Activated CD4-positive, alpha-beta T cell treated with anti-CD3 and anti-CD28 coated beads, Interleukin-2, amount 50 U/mL, for 16 hours (primary cell): ENCODE measurements around the gene DNAH6.
"Not testable (repeated sequence)": the region's sequence is repeated elsewhere in the genome, so short reads cannot be mapped to it uniquely, and the experiment has no call there.

Experiments
- DNase-seq: peaks from one replicate; pipeline ENCODE4 v3.0.0-alpha.2; 2020

The DNAH6 gene

DNA sequence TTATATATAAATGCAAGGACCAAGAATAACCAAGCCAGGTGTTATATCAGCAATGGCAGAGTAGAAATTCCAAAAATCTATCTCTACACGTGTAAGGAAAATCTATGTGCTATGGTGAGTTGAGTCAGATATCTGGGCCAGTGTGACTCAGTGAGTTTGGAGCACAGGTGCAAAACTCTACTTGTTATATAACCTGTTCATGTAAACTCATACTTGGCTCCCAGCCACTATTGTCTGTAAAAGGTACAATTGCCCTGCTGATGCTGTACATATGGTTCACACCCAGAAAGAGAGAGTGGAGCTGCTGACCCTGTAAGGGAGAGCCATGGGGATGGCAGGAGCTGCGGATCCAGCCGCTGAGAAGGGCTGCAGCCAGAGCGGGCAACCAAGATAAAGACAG lies 252.5 kb downstream of the DNAH6 start:
- no peak for DNase-seq

DNA sequence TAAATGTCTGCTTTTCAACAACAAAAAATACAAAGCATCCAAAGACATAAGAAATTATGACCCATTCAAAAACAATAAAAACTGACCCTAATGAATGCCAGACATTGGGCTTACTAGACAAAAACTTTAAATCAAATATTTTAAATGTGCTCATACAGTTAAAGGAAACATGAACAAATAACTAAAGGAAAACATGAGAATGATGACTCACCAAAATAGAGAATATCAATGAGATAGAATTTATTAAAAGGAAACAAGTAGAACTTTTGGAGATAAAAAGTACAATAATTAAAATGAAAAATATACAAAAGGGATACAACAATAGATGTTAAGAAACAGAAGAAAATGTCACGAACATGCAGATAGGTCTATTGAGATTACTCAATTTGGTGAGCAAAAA lies 254.0 kb downstream of the DNAH6 start:
- DNase-seq, result no peak

GRCh38 chr2:84771251-84771650 lies 255.0 kb downstream of the DNAH6 start:
- no peak for DNase-seq

DNA sequence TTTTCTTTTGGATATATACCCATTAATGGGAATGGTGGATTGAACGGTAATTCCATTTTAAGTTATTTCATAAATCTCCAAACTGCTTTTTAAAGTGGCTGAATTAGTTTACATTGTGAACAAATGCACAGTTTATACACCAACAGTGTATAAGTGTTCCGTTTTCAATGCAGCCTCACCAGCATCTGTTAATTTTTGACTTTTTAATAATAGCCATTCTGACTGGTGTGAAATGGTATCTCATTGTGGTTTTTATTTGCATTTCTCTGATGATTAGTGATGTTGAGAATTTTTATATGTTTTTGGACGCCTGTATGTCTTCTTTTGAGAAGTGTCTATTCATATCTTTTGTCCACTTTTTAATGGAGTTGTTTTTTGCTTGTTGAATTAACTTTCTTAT lies 257.3 kb downstream of the DNAH6 start:
- DNase-seq, result not testable (repeated sequence)

- DNase-seq, result no peak
These were observed 259.7 kb downstream of the DNAH6 start for GRCh38 chr2:84776011-84776410.

DNA sequence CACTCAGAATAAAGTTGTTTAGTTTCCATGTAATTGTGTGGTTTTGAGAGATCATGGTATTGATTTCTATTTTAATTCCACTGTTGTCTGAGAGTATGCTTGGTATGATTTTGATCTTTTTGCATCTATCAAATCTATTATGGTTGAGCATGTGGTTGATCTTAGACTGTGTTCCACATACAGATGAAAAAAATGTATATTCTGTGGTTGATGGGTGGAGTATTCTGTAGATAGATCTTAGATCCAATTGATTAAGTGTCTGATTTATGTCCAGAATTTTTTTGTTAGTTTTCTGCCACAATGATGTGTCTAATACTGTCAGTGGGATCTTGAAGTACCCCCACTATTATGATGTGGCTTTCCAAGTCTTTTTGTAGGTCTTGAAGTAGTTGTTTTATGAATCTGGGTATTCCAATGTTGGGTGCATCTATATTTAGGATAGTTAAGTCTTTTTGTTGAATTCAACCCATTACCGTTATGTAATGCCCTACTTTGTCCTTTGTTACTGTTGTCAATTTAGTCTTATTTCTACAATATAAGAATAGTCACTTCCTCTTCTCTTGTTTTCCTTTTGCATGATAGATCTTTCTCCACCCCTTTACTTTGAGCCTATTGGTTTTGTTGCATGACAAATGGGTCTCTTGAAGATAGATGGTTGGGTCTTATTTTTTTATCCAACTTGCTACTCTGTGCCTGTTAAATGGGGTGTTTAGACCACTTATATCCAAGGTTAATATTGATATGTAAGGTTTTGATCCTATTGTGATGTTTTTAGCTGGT lies 262.8 kb downstream of the DNAH6 start:
- no peak for DNase-seq

- DNase-seq, result no peak
These were observed 263.5 kb downstream of the DNAH6 start for GRCh38 chr2:84779781-84780180.

DNA sequence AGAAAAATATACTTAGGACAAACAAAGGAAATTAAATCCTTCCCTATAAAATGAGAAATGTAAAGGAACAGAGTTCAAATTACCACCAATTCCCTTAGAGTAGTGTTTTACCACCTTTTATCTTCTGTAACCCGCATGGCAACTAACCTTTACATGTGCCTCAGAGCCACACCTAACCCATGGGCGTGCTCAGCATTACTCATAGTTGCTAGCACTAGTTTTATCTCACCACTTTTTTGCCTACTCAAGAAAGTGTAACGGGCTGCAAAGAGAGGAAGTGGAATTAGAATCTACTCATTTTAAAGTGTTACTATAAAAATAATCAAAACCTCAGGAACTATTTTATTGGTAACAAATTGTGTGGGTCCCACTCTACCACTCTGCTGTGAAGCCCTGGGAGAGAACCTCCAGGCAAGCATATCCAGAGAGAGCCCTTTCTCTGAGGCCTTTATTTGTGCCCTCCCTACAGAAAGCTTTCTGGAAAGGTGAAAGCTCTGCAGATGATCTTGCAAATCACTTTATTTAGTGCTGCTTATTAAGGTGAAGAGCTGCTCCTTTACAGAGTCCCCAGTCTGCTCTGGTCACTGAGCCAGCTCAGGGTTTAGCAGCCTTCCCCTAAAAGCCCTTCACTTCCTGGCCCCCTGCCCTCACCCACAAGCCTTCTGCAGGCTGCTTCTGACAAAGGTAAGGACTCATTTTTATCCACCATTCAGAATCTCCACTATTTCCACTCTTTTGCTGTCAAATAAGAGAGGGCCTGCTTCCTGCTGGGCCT lies 265.8 kb downstream of the DNAH6 start:
- DNase-seq, result peak; percentile 65

GRCh38 chr2:84782717-84783442 lies 266.6 kb downstream of the DNAH6 start:
- DNase-seq, result peak; percentile 65

DNA sequence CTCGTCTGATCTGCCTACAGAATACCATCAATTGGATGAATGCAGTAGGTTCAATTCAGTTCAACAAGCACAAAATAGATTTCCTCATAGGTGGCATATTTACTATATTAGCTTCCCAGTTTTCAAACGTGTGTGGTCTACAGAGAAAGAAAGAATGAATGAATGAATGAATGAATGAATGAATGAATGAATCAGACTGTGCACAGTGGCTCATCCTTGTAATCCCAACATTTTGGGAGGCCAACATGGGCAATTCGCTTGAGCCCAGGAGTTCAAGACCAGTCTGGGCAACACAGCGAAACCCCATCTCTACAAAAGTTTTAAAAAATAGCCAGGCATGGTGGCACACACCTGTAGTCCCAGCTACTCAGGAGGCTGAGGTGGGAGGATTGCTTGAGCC lies 269.7 kb downstream of the DNAH6 start:
- DNase-seq, result no peak

DNA sequence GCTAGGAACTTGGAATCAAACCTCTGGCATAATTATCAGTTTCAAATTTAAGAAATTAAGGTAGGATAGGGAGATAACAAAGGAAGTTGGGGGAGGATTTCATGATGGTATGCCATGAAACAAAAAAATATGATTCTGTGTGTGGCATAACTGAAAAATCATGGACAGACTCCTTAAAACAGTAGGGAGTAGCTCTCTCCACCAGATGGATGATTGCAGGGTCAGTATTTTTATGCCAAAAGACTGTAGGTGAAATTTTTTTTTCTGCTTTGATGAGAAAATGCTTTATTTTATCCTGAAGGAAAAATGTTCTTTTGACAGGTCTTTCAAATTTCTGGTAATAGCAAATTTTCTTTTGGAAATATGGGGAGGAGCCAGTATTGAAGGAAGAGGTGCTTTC lies 270.3 kb downstream of the DNAH6 start:
- no peak for DNase-seq

DNA sequence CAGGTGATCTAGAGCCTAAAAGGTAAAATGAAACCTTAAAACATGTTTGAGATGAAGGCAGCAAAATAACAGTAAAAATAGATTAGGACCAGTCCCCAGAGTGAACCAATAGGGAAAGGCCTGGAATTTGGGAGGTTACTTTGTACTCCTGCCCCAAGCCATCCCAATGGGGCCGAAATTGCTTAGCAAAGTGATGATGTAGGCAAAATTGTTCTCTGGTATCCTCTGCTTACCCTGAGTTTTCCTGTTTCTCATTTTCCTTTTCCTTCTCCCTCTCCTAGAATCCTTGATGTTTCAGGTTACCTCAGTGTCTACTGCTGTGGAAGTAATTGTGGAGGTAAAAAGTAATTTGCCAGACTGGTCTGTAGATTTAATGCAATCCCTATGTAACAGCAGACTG lies 271.7 kb downstream of the DNAH6 start:
- DNase-seq, result no peak

GRCh38 chr2:84788498-84788897 lies 272.2 kb downstream of the DNAH6 start:
- no peak for DNase-seq

GRCh38 chr2:84792856-84793522 lies 276.7 kb downstream of the DNAH6 start:
- DNase-seq, result peak; percentile 7

DNA sequence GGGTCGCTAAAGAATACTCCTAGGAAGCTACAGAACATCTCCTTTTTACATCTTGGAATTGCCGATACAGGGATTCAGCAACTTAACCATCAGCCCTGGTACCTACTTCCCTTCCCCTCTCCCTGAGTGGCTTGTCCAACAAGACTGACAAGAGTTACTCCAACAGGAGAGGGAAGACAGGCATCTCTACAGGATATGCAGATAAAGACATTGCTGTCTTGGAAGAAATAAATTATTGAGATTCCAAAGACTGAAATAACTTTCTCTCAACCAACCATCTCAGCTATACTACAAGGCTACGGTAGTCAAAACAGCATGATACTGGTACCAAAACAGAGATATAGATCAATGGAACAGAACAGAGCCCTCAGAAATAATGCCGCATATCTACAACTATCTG lies 277.3 kb downstream of the DNAH6 start:
- DNase-seq, result no peak

- DNase-seq, result no peak
These were observed 280.5 kb downstream of the DNAH6 start for GRCh38 chr2:84796798-84797197.

- no peak for DNase-seq
These were observed 281.0 kb downstream of the DNAH6 start for GRCh38 chr2:84797271-84797670.

DNA sequence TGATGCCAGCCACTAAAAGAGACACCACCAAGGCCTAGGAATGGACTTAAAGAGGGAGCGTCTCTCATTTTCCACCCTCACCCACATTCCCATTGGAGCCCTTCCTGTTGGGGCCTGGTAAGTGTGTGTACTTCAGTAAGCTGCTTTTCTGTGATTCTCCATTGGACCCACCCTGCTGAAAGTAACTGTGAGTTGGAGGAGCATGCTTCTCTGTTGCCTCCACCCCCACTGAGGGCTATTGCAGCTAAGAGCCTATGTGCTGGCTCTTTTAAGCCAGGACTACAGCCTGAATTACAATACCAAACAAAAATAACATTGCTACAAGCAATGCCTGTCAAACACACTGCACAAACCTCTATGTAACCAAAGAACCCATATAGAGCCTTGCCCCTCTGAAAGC lies 283.5 kb downstream of the DNAH6 start:
- DNase-seq, result no peak

- DNase-seq, result peak; percentile 13
These were observed 284.0 kb downstream of the DNAH6 start for GRCh38 chr2:84800194-84800805.

- DNase-seq, result no peak
These were observed 285.5 kb downstream of the DNAH6 start for GRCh38 chr2:84801811-84802210.

- no peak for DNase-seq
These were observed 289.1 kb downstream of the DNAH6 start for GRCh38 chr2:84805250-84805958.

- no peak for DNase-seq
These were observed 290.8 kb downstream of the DNAH6 start for GRCh38 chr2:84807063-84807485.
